ENCODE measurements around the gene DNAJB5. TPM values are rescaled to one million over a fixed set of nuclear protein-coding genes. Genes with fewer than 3 reads are reported as not detected.

DNAJB5 gene
- total RNA-seq, 1 donor = 18.1 TPM

- no peak for TF ChIP-seq CTCF (IDR thresholded peaks at IDR 0.05; ENCODE audit: insufficient read depth, low read depth, low read length)
- no peak for DNase-seq (ENCODE audit: low read depth)
- H3K4me3 ChIP-seq (ENCODE audit: low read depth, low read length) = peak overlapping the region; percentile 23
These were observed 31.0 kb upstream of the DNAJB5 start for GRCh38 chr9:34958411-34958982.

GRCh38 chr9:34959461-34959860 lies 30.1 kb upstream of the DNAJB5 start:
- no peak for DNase-seq (ENCODE audit: low read depth)
- H3K4me3 ChIP-seq (ENCODE audit: low read depth, low read length) = no peak overlapping the region
- no peak for TF ChIP-seq CTCF (IDR thresholded peaks at IDR 0.05; ENCODE audit: insufficient read depth, low read depth, low read length)

GRCh38 chr9:34961574-34962490 lies 27.7 kb upstream of the DNAJB5 start:
- no peak for TF ChIP-seq CTCF (IDR thresholded peaks at IDR 0.05; ENCODE audit: insufficient read depth, low read depth, low read length)
- DNase-seq (ENCODE audit: low read depth) = peak; percentile 41
- H3K4me3 ChIP-seq (ENCODE audit: low read depth, low read length) = no peak overlapping the region

GRCh38 chr9:34962546-34962945 lies 27.0 kb upstream of the DNAJB5 start:
- no peak for TF ChIP-seq CTCF (IDR thresholded peaks at IDR 0.05; ENCODE audit: insufficient read depth, low read depth, low read length)
- no peak for DNase-seq (ENCODE audit: low read depth)
- no peak overlapping the region for H3K4me3 ChIP-seq (ENCODE audit: low read depth, low read length)

GRCh38 chr9:34963552-34963951 lies 26.0 kb upstream of the DNAJB5 start:
- no peak overlapping the region for H3K4me3 ChIP-seq (ENCODE audit: low read depth, low read length)
- TF ChIP-seq CTCF (IDR thresholded peaks at IDR 0.05; ENCODE audit: insufficient read depth, low read depth, low read length) = no peak
- DNase-seq (ENCODE audit: low read depth) = no peak

GRCh38 chr9:34964458-34964857 lies 25.1 kb upstream of the DNAJB5 start:
- no peak for TF ChIP-seq CTCF (IDR thresholded peaks at IDR 0.05; ENCODE audit: insufficient read depth, low read depth, low read length)
- no peak for DNase-seq (ENCODE audit: low read depth)
- H3K4me3 ChIP-seq (ENCODE audit: low read depth, low read length) = no peak overlapping the region

All from fibroblast of villous mesenchyme (primary cell).